ENCODE results near the gene SLC30A1.

DNA sequence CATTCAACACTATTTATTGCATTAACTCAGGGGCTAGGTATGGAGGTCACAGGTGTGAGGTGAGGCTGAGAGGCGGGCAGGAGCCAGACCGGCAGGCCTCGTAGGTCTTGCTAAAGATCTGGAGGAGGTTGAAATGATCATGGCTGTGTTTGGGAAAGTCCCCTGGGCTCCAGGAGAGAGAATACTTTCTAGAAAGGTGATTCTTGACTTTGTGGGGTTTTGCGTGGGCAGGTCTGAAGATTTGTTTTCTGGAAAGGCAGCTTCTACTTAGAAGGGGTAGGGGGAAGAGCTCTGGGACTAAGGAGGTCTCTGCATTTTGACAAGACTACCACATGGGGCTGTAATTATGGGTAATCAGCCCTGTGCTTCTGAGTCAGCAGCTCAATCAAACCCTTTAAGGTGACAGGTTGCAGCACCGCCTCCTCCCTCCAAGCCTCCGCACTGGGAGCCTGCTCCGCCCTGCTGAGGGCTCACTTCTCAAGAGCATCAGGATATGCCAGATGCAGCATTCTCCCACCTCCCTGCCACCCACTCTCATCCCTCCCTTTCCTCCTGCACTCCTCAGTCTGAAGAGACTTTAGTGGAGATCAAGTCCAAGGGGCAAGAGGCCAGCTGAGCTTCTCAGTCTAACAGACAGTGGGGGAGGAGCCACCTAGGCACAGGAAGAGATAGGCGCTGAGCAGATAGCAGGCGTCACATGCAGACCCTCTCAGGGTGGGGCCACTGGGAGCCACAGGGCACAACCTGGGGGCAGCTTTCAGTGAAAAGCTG, 30.5 kb downstream of the SLC30A1 start:
- TF ChIP-seq, protein P1, sequence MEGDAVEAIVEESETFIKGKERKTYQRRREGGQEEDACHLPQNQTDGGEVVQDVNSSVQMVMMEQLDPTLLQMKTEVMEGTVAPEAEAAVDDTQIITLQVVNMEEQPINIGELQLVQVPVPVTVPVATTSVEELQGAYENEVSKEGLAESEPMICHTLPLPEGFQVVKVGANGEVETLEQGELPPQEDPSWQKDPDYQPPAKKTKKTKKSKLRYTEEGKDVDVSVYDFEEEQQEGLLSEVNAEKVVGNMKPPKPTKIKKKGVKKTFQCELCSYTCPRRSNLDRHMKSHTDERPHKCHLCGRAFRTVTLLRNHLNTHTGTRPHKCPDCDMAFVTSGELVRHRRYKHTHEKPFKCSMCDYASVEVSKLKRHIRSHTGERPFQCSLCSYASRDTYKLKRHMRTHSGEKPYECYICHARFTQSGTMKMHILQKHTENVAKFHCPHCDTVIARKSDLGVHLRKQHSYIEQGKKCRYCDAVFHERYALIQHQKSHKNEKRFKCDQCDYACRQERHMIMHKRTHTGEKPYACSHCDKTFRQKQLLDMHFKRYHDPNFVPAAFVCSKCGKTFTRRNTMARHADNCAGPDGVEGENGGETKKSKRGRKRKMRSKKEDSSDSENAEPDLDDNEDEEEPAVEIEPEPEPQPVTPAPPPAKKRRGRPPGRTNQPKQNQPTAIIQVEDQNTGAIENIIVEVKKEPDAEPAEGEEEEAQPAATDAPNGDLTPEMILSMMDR (IDR thresholded peaks at IDR 0.05): no peak
- no peak for TF ChIP-seq POLR2A (IDR thresholded peaks at IDR 0.05)
